H54 (cell line): ENCODE data around the gene SMOC1.

Experiments used
- DNase-seq: peaks from one replicate; pipeline ENCODE4 v3.0.0; 2011; ENCODE audit warnings: low spot score, mixed read lengths; ENCODE audit not compliant: insufficient read length
- FAIRE-seq: peaks from 3 replicates; lab custom pipeline; 2011; peaks lifted over from hg19 to GRCh38; lab: Jason Lieb, UNC
- POLR2A ChIP-seq: IDR thresholded peaks from 2 replicates; pipeline ENCODE4 v1.6.1; 2011; ENCODE audit warnings: low read depth, mild to moderate bottlenecking, low read length

The SMOC1 gene

GRCh38 chr14:69951263-69951662 lies 72.0 kb downstream of the SMOC1 start:
- FAIRE-seq (no peak), DNase-seq (no peak)
- TF ChIP-seq POLR2A: no peak

- TF ChIP-seq POLR2A: no peak
- DNase-seq: no peak
- FAIRE-seq: no peak
These were observed 72.7 kb downstream of the SMOC1 start for GRCh38 chr14:69951935-69952334.

DNA sequence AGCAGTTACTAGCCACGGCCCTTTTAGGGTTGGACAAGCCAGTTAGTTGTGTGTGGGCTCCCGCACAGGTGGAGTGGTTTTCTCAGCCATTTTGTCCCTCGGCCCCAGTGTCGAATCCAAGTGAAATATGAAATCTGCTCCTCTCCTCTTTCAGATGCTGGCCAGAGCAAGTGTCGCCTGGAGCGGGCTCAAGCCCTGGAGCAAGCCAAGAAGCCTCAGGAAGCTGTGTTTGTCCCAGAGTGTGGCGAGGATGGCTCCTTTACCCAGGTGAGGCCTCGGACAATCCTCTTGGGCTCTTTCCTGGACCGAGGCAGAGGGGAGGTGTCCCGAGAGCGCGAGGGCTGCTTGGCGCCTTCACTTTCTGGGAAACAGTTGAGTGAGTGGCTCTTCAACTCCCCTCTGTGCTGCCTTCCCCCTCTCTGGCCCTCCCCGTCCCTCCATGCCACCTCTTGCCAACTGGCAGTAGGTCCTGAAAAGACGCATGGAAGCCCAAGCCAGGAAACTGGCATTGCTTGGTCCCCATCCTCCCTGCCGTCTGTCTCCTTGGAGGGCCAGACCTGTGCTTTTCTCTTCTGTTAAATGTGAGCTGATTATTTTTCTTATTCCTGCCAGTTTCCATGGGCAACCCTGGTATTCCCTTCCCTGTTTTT lies 74.2 kb downstream of the SMOC1 start:
- no peak for FAIRE-seq

DNA sequence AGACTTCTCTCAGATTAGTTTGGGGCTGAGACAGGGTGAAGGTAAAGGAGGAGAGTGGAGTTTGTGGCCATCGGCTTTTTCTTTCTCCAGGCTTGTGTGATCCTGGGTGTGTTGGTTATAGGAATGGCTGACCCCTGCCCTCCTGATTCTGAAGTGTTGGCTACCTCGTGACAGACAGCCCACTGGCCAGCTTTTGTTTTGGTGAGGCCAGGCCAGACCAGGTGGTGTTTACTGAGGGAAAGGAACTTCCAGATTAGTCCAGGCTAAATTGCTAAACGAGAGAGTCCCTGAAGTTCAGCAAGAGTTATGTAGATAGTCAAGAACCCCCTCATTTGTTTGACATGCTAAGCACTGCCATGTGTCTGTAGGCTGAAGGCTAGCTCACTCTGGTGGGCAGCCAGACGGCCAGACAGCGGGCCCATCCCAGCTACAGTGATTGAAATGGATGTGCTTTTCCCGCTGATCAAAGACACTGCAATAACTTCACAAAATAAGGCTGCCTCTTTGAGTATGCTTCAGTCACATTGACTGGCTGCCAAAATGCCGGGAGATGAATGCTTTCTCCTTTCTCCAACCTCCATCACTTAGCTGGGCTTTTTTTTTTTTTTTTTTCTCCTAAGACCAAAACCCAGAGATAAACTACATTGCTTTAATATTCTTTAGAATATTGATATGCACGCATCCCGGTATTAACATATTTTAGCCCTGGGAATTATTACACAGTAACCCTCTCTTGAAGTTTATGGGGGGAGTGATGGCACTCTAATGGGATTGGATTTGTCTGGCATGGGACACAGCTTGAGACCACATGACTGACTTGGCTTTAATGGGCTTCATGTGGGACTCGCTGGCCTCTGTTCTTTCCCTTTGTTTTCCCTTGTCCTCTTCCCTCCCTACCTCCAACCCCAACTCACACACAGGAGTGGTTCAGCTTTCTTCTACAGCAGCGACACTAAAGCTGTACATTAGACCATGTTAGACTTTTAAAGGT lies 76.9 kb downstream of the SMOC1 start:
- FAIRE-seq (no peak), DNase-seq (no peak)

More for the DNA sequence above, 74.2 kb downstream of the SMOC1 start:
- TF ChIP-seq POLR2A: no peak
- no peak for DNase-seq

GRCh38 chr14:69956970-69957369 lies 77.8 kb downstream of the SMOC1 start:
- FAIRE-seq (no peak), DNase-seq (no peak)
- no peak for TF ChIP-seq POLR2A

More for the DNA sequence above, 76.9 kb downstream of the SMOC1 start:
- TF ChIP-seq POLR2A: no peak

DNA sequence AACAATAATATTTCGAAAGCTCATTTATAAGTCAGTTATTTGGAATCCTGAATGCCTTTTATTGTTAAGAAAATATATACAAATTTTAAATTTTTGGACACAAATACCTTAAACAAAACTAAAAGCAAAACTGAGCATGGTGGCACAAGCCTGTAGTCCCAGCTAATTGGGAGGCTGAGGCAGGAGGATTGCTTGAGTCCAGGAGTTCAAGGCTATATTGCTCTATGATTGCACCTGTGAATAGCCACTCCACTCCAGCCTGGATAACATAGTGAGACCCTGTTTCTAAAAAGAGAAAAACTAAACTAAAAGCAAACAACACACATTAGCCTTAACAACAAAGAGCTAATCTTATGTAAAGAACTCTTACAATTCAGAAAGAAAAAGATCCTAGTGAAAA lies 78.8 kb downstream of the SMOC1 start:
- TF ChIP-seq POLR2A: no peak
- DNase-seq: no peak
- FAIRE-seq: no peak

GRCh38 chr14:69959136-69959535 lies 79.9 kb downstream of the SMOC1 start:
- no peak for DNase-seq
- TF ChIP-seq POLR2A: no peak
- FAIRE-seq: no peak

DNA sequence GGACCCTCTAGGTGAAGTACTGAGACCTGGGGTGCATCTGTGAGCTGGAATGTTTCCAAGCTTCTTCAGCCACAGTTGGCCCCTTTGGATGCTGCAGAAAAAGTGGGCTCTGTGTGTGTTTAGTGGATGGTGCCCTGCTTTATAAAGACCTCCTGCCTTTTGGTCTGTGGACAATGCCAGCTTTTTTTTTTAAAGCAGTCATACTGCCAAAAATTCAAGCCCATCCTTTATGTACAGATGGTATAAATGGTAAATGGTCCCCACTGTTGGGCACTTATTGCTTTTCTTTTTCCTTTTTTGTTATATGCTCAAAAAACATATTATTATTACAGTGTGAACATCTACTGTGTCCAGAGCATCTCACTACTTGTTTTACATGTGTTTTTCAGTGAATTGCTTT lies 81.1 kb downstream of the SMOC1 start:
- no peak for FAIRE-seq
- no peak for DNase-seq
- no peak for TF ChIP-seq POLR2A

GRCh38 chr14:69963966-69964365 lies 84.8 kb downstream of the SMOC1 start:
- DNase-seq (no peak), FAIRE-seq (no peak)
- TF ChIP-seq POLR2A: no peak

- no peak for TF ChIP-seq POLR2A
- DNase-seq (no peak), FAIRE-seq (no peak)
These were observed 85.6 kb downstream of the SMOC1 start for GRCh38 chr14:69964841-69965240.

- DNase-seq (no peak), FAIRE-seq (no peak)
- no peak for TF ChIP-seq POLR2A
These were observed 88.9 kb downstream of the SMOC1 start for GRCh38 chr14:69968132-69968531.

DNA sequence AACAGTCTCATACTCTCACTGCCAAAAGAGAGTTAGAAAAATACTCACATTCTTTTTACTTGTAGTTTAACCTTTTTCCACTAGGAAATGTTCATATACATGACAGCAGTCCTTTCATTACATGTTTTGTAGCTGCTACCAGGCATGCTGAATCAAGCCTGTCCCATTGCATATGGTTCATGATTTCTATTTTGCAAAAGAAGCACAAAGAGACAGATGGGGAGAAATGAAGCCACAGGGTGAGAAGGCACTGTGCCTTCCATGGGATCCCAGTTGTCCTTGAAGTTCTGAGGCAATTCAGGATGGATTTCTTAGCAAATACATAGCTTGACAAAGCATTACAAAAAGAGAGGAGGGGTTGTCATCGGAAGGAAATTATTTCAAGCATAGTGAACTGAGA lies 89.5 kb downstream of the SMOC1 start:
- FAIRE-seq (no peak), DNase-seq (no peak)
- no peak for TF ChIP-seq POLR2A

GRCh38 chr14:69972755-69973154 lies 93.5 kb downstream of the SMOC1 start:
- DNase-seq (no peak), FAIRE-seq (no peak)
- no peak for TF ChIP-seq POLR2A

GRCh38 chr14:69973846-69974245 lies 94.6 kb downstream of the SMOC1 start:
- DNase-seq: no peak
- FAIRE-seq: no peak
- TF ChIP-seq POLR2A: no peak
